NCI-H187 treated with DMSO at 0.1 percent for 48 hours (cell line): ENCODE results near the gene MTFR1L.

ENCODE experiments used
- DNase-seq: peaks from one replicate; lab custom pipeline; 2025; lab: John Stamatoyannopoulos, UW

The MTFR1L gene

GRCh38 chr1:25878690-25879089 lies 58.9 kb downstream of the MTFR1L start:
- no peak for DNase-seq

- DNase-seq, result no peak
Measured at GRCh38 chr1:25879675-25880074, 59.9 kb downstream of the MTFR1L start.

GRCh38 chr1:25880518-25880917 lies 60.8 kb downstream of the MTFR1L start:
- DNase-seq, result no peak

DNA sequence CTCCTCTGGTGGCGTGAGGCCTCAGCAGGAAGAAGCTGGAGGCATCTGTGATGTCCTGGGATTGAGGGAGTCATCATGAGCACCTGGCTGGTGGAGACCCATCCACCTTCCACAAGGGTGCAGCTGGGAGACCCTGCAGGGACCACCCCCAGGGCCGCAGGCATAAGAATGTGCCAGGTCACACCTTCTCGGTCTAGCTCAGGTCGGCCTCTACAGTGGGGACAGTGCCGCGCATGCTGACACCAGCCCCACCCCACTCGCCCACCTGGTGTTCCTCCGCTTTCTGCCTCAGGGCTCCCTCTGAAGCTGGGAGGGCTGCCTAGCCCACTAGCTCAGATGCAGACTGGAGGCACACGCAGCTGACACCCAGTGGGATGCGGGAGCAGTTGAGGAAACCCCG lies 61.5 kb downstream of the MTFR1L start:
- no peak for DNase-seq
